Immature natural killer cell (primary cell): ENCODE results near the gene PBXIP1. TPM values are rescaled to one million over a fixed set of nuclear protein-coding genes. Genes with fewer than 3 reads are reported as not detected.

Experiments
- DNase-seq, 3 donors: peaks; one replicate each; pipeline ENCODE4 v3.0.0; 2022; ENCODE audit warnings: mixed read lengths in 1 of 3
- H3K27ac Mint-ChIP-seq, 6 donors: one replicate each; pipeline ENCODE4 v1.8.0; 2020; ENCODE audit warnings: mixed read lengths in 6 of 6, mild to moderate bottlenecking in 5 of 6, inconsistent platforms in 4 of 6, moderate library complexity in 3 of 6
- H3K27me3 Mint-ChIP-seq, 3 donors: one replicate each; pipeline ENCODE4 v1.8.0; 2020 to 2021; ENCODE audit warnings: low read depth in 3 of 3, mild to moderate bottlenecking in 3 of 3, mixed read lengths in 3 of 3, moderate library complexity in 3 of 3, inconsistent platforms in 1 of 3
- H3K36me3 Mint-ChIP-seq, 3 donors: one replicate each; pipeline ENCODE4 v1.8.0; 2020; ENCODE audit warnings: mixed read lengths in 3 of 3, inconsistent platforms in 2 of 3, mild to moderate bottlenecking in 2 of 3
- H3K4me1 Mint-ChIP-seq, 2 donors: one replicate each; pipeline ENCODE4 v1.8.0; 2020; ENCODE audit warnings: inconsistent platforms in 2 of 2, mild to moderate bottlenecking in 2 of 2, mixed read lengths in 2 of 2, moderate library complexity in 1 of 2
- H3K4me3 Mint-ChIP-seq, 5 donors: one replicate each; pipeline ENCODE4 v1.8.0; 2020; ENCODE audit warnings: mild to moderate bottlenecking in 5 of 5, mixed read lengths in 5 of 5, inconsistent platforms in 3 of 5, moderate library complexity in 3 of 5
- H3K9me3 Mint-ChIP-seq, 6 donors: one replicate each; pipeline ENCODE4 v1.8.0; 2020; ENCODE audit warnings: mild to moderate bottlenecking in 6 of 6, mixed read lengths in 6 of 6, inconsistent platforms in 4 of 6, moderate library complexity in 3 of 6
- polyA plus RNA-seq, 3 donors: library from polyadenylated mRNA; unstranded; fragments of 300-500 nt; fragmentation: Illumina TruSeq; gene quantifications; one replicate each; pipeline ENCODE4 v1.2.3, GENCODE V29; 2021

Gene PBXIP1
- polyA plus RNA-seq, result 100 to 1,000 TPM in 1 of 3 donors, 10 to 100 TPM in 2; 45.1 to 117 (median 94.6) TPM

- Mint-ChIP-seq H3K27ac (peak within 1 kb of the TSS; percentile 92 to 100 (median 98)), H3K4me3 (peak within 1 kb of the TSS; percentile 93 to 97 (median 95)), H3K9me3 (no peaks in the 10 kb centered on the region), H3K27me3 (peaks cover 11 to 13% (median 12%) of the 10 kb centered on the region in 3 donors), H3K4me1 (peaks cover 66 to 68% of the 10 kb centered on the region in 2 donors), H3K36me3 (no peaks in the 10 kb centered on the region)
- DNase-seq, result peak; percentile 92 to 93 (median 92)
These were observed at the start of gene PBXIP1 for GRCh38 chr1:154955718-154956543. Gene PBXIP1 (minus strand): TSS chr1:154956099. CDS start chr1:154953721, 2,378 bp downstream.

- peaks cover 52 to 54% of the 10 kb centered on the region in 2 donors for H3K4me1 Mint-ChIP-seq
These were observed 49.4 kb upstream of the PBXIP1 start for GRCh38 chr1:155005076-155006011.

GRCh38 chr1:155004352-155005075 is 48.6 kb upstream of the PBXIP1 start:
- DNase-seq, result no peak
- peaks cover 0 to 1% (median 0%) of the 10 kb centered on the region in 6 donors for H3K9me3 Mint-ChIP-seq

More at GRCh38 chr1:155005076-155006011, 49.4 kb upstream of the PBXIP1 start:
- H3K27ac Mint-ChIP-seq, result peak overlapping the region; percentile 61 to 91 (median 82)
- peak overlapping the region; percentile 27 to 62 (median 58) for H3K4me3 Mint-ChIP-seq
- DNase-seq, result no peak
- H3K27me3 Mint-ChIP-seq, result peaks cover 0 to 5% (median 2%) of the 10 kb centered on the region in 3 donors
- peaks cover 0 to 1% (median 0%) of the 10 kb centered on the region in 6 donors for H3K9me3 Mint-ChIP-seq
- no peaks in the 10 kb centered on the region for H3K36me3 Mint-ChIP-seq

GRCh38 chr1:155003766-155004351 is 48.0 kb upstream of the PBXIP1 start:
- peak overlapping the region; percentile 87 to 93 (median 90) for H3K27ac Mint-ChIP-seq
- H3K36me3 Mint-ChIP-seq, result no peaks in the 10 kb centered on the region
- H3K4me3 Mint-ChIP-seq, result peak overlapping the region; percentile 95 to 98 (median 97)
- DNase-seq, result no peak
- H3K4me1 Mint-ChIP-seq, result peaks cover 50 to 53% of the 10 kb centered on the region in 2 donors
- H3K9me3 Mint-ChIP-seq, result peaks cover 0 to 1% (median 0%) of the 10 kb centered on the region in 6 donors
- peaks cover 2 to 8% (median 2%) of the 10 kb centered on the region in 3 donors for H3K27me3 Mint-ChIP-seq

More at GRCh38 chr1:155004352-155005075, 48.6 kb upstream of the PBXIP1 start:
- peaks cover 2 to 8% (median 2%) of the 10 kb centered on the region in 3 donors for H3K27me3 Mint-ChIP-seq
- peaks cover 51 to 54% of the 10 kb centered on the region in 2 donors for H3K4me1 Mint-ChIP-seq
- H3K4me3 Mint-ChIP-seq, result peak overlapping the region; percentile 79 to 98 (median 95)
- peak overlapping the region; percentile 87 to 92 (median 88) for H3K27ac Mint-ChIP-seq
- no peaks in the 10 kb centered on the region for H3K36me3 Mint-ChIP-seq

GRCh38 chr1:155003227-155003765 is 47.4 kb upstream of the PBXIP1 start:
- Mint-ChIP-seq H3K4me1 (peaks cover 51 to 53% of the 10 kb centered on the region in 2 donors), H3K9me3 (no peaks in the 10 kb centered on the region), H3K36me3 (no peaks in the 10 kb centered on the region), H3K27me3 (peaks cover 2 to 8% (median 2%) of the 10 kb centered on the region in 3 donors), H3K27ac (peak overlapping the region; percentile 85 to 93 (median 90)), H3K4me3 (peak overlapping the region; percentile 95 to 98 (median 97))
- no peak for DNase-seq

- Mint-ChIP-seq H3K27me3 (peaks cover 2 to 8% (median 2%) of the 10 kb centered on the region in 3 donors), H3K36me3 (no peaks in the 10 kb centered on the region), H3K27ac (peak within 1 kb of the TSS; percentile 85 to 98 (median 90)), H3K4me3 (peak within 1 kb of the TSS; percentile 95 to 98 (median 97)), H3K4me1 (peaks cover 53% of the 10 kb centered on the region in 2 donors), H3K9me3 (no peaks in the 10 kb centered on the region)
- peak in 1 of 3 donors; percentile 28 for DNase-seq
These were observed 46.7 kb upstream of the PBXIP1 start, which contains the start of gene ZBTB7B for GRCh38 chr1:155002464-155003226. Gene ZBTB7B (plus strand): TSS chr1:155002802. CDS start chr1:155014661, 11,859 bp downstream.

GRCh38 chr1:155001675-155002463 is 46.0 kb upstream of the PBXIP1 start:
- Mint-ChIP-seq H3K36me3 (no peaks in the 10 kb centered on the region), H3K4me1 (peaks cover 50 to 52% of the 10 kb centered on the region in 2 donors), H3K27ac (peak overlapping the region; percentile 81 to 98 (median 90)), H3K9me3 (no peaks in the 10 kb centered on the region), H3K4me3 (peak overlapping the region; percentile 89 to 97 (median 93)), H3K27me3 (peaks cover 2 to 8% (median 2%) of the 10 kb centered on the region in 3 donors)
- DNase-seq, result peak; percentile 97

- Mint-ChIP-seq H3K4me1 (peaks cover 45 to 47% of the 10 kb centered on the region in 2 donors), H3K27ac (peak overlapping the region; percentile 79 to 89 (median 86)), H3K27me3 (peaks cover 2 to 8% (median 2%) of the 10 kb centered on the region in 3 donors), H3K9me3 (no peaks in the 10 kb centered on the region), H3K4me3 (peak overlapping the region; percentile 86 to 97 (median 93)), H3K36me3 (no peaks in the 10 kb centered on the region)
- no peak for DNase-seq
These were observed 45.5 kb upstream of the PBXIP1 start for GRCh38 chr1:155001425-155001674.

- H3K27ac Mint-ChIP-seq, result peak overlapping the region; percentile 79 to 89 (median 86)
- peaks cover 41 to 42% of the 10 kb centered on the region in 2 donors for H3K4me1 Mint-ChIP-seq
- H3K9me3 Mint-ChIP-seq, result no peaks in the 10 kb centered on the region
- H3K4me3 Mint-ChIP-seq, result peak overlapping the region; percentile 86 to 97 (median 93)
- DNase-seq, result peak; percentile 73 to 79 (median 77)
- H3K36me3 Mint-ChIP-seq, result no peaks in the 10 kb centered on the region
- H3K27me3 Mint-ChIP-seq, result peaks cover 2 to 10% (median 2%) of the 10 kb centered on the region in 3 donors
These were observed 45.0 kb upstream of the PBXIP1 start for GRCh38 chr1:155000726-155001424.

- peaks cover 35 to 37% of the 10 kb centered on the region in 2 donors for H3K4me1 Mint-ChIP-seq
- DNase-seq, result no peak
These were observed 44.5 kb upstream of the PBXIP1 start for GRCh38 chr1:155000411-155000725.

More at GRCh38 chr1:155000411-155000725, 44.5 kb upstream of the PBXIP1 start:
- Mint-ChIP-seq H3K27me3 (peaks cover 2 to 10% (median 2%) of the 10 kb centered on the region in 3 donors), H3K9me3 (no peaks in the 10 kb centered on the region), H3K36me3 (no peaks in the 10 kb centered on the region), H3K4me3 (peak overlapping the region; percentile 85 to 97 (median 87)), H3K27ac (peak overlapping the region; percentile 66 to 91 (median 84))
